HG03521 (cell line): ENCODE results near the gene MAP3K5.
"Not testable (repeated sequence)": the region's sequence is repeated elsewhere in the genome, so short reads cannot be mapped to it uniquely, and the experiment has no call there.

ENCODE experiments used
- ATAC-seq: cut with Tn5 transposase; IDR thresholded peaks from one replicate; pipeline ENCODE4 v1.9.1; 2021; ENCODE audit warnings: mild to moderate bottlenecking, moderate library complexity; ENCODE audit not compliant: unreplicated experiment

MAP3K5 gene

DNA sequence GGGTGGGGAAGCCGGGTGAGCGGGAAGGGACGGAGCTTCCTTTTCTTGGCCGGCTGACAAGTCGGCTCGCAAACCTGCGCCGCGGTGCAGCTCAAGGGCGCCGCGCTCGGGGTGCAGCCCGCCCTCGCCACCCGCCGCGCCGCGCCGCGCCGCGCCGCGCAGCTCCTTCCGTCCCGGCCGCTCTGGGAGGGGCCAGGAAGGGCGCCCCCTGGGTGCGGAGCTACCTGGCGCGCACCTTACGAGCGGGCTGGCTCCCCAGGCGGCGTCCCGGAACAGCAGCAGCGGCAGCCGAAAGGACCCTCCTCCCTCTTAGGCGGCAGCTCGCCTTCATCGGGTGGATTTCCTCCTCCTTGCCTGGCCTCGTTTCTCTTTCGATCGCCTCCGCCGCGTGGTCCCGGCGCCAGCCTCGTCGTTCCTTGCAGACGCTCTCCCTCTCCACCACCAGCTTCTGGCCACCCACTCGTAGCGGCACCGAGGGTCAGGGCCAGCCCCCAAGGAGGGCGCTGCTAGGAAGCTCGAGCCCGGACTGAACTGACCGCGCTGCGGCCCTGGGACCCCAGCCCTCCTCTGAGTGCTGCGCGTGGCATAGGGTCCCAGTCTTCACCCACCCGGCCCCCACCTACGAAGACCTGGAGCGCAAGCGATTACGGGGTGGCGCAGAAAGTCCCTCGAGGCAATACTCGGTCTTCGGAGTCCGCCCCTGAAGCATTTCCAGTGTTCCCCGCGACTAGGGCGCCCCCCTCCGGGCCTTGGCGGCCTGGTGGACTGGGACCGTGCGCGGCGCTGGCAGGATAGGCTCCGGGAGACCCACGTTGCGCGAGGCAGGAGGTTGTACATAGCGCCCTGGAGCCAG, at the start of gene MAP3K5:
Gene MAP3K5, minus strand, starts transcription at position 68 of the 853 bp plus-strand sequence. CDS start 320 bp downstream, outside the sequence.
- peak; percentile 65 for ATAC-seq

- no peak for ATAC-seq
Measured at GRCh38 chr6:136840276-136841001, 48.2 kb upstream of the MAP3K5 start.

DNA sequence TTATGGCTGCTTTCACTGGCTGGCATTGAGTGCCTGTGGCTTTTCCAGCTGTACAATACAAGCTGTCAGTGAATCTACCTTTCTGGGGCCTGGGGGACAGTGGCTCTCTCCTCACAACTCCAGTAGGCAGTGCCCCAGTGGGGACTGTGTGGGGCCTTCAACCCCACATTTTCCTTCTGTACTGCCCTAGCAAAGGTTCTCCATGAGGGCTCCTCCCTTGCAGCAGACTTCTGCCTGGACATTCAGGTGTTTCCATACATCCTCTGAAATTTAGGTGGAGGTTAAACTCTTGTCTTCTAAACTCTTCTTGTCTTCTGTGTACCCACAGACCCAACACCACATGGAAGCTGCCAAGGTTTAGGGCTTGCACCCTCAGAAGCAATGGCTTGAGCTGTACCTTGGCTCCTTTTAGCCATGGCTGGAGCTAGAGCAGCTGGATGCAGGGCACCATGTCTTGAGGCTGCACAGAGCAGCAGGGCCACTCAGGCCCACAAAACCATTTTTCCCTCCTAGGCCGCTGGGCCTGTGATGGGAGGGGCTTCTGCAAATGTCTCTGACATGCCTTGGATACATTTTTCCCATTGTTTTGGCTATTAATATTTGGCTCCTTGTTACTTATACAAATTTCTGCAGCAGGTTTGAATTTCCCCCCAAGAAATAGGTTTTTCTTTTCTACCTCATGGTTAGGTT, 39.7 kb upstream of the MAP3K5 start:
- no peak for ATAC-seq

DNA sequence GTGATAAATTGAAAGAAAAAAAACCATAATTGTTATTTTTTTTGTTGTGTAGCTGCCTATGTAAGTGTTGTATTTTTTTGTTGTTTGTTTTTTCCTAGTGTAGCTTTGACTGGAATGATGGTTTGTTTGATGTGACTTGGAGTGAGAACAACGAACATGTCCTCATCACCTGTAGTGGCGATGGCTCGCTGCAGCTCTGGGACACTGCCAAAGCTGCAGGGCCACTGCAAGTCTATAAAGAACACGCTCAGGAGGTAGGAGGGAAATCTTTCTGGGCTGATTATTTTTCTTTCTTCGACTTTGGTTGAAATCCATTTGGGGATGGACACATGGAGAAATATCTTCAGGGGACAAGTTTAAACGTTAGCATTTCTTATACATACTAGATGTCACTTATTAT, 33.9 kb upstream of the MAP3K5 start:
- no peak for ATAC-seq

DNA sequence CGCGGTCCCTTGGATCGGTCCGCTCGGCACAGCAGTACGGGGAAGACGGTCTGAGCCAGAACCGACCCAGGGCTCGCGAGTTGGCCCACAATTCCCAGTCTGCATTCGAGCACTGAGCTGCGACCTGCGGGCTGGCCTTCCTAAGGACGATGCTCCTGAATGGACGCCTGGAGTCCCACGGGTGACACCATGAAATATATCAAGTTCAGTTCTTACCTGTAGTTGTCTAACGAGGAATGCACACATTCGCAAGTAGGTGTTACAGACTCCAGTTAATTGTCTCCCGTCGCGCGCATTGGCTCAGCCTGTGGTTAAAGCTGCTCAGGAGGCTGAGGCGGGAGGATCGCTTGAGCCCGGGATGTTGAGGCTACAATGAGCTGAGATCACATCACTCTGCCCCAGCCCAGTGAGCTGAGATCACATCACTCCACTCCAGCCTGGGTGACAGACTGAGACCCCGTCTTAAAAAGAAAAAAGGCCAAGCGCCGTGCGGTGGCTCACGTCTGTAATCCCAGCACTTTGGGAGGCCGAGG, 30.9 kb upstream of the MAP3K5 start:
- no peak for ATAC-seq

GRCh38 chr6:136822376-136823127, 30.3 kb upstream of the MAP3K5 start, which contains the start of gene PEX7:
PEX7 (plus strand) TSS chr6:136822592; CDS start chr6:136822666, 74 bp downstream.
- ATAC-seq: peak; percentile 97

GRCh38 chr6:136822046-136822375, 29.7 kb upstream of the MAP3K5 start:
- ATAC-seq: peak; percentile 2

DNA sequence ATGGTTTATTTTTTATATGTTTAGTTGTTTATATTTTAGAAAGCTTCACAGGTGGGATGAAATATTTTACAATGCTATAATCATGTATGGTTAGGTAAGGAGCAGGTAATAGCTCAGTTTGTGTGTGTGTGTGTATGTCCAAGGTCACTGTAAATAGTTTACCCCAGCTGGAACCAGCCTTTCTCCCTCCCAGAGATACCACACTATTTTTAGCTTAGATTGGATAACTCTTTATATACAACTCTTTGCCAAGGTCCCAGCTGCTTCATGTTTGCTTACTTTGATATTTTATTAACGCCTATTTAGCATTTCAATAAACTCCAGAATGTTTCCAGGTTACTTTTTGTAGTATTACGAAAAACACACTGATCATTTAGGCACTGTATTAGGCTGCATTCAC, 28.3 kb upstream of the MAP3K5 start:
- ATAC-seq: no peak

DNA sequence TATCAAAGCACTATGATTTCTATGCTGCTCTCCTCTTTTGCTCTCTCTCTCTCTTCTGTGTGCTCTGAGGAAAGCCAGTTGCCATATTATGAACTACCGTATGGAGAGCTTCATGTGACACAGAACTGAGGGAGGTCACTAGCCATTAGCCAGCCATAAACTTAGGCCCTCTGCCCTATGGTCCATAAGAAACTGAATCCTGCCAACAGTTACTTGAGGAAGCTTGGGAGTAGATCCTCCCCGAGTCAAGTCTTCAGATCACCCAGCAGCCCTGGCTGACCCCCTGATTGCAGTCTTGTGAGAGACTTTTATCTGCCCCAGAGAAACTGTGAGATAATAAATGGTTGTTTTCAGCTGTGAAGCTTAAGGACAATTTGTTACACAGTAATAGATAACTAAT, 24.4 kb upstream of the MAP3K5 start:
- no peak for ATAC-seq

DNA sequence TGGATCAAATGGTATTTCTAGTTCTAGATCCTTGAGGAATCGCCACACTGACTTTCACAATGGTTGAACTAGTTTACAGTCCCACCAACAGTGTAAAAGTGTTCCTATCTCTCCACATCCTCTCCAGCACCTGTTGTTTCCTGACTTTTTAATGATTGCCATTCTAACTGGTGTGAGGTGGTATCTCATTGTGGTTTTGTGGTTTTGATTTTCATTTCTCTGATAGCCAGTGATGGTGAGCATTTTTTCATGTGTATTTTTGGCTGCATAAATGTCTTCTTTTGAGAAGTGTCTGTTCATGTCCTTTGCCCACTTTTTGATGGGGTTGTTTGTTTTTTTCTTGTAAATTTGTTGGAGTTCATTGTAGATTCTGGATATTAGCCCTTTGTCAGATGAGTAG, 23.3 kb upstream of the MAP3K5 start:
- not testable (repeated sequence) for ATAC-seq

DNA sequence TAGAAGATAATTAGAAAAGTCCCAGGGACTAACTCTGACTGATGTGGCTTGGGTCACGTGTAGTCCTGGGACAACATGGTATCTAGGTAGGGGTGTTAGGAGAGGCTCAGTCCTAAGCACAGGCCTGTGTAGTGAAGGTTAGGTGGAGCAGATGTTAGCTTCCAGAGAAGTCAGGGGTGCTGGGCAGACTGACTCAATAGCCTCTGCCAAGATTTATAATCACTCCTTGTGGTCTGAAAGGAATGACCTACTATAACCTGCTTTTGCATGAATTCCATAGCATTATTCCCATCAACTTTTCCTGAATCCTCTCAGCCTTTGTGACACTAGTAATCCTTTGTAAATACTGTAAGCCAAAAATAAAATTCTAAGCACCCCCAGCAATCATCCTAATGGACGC, 19.9 kb upstream of the MAP3K5 start:
- no peak for ATAC-seq

DNA sequence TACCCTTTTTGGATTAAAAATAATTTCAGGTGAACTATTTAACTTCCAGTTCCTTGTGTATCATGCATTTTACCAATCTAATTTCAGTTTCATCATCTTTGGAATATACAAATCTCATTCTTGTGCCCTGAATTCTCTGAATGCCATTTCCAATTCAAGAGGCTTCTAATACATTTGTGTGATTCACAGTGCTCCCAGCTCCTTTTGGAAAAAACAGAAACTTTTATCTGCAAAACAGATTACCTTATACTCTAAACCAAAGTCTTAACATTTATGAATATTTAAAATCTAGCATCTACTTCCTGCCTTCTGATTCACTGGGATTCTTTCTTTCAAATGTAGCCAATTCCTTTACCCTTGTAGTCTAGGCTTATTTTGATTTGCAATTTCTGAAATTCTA, 19.0 kb upstream of the MAP3K5 start:
- ATAC-seq: no peak

- no peak for ATAC-seq
Measured at GRCh38 chr6:136809091-136809860, 17.0 kb upstream of the MAP3K5 start.

DNA sequence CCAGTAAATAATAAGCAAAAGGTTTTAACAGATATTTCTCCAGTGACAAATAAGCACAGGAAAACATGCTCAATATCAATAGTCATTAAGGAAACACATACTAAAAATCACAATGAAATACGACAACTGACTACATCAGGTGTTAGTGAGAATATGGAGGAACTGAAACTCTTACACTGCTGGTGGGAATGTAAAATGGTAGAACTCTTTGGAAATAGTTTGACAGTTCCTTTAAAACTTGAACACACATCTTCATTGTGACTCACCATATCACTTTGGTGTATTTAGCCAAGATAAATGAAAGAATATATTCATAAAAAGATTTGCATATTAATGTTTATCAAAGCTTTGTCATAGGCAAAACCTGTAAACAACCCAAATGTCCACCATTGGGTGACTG, 11.3 kb upstream of the MAP3K5 start:
- ATAC-seq: no peak

- no peak for ATAC-seq
Measured at GRCh38 chr6:136801581-136801980, 9.3 kb upstream of the MAP3K5 start.

DNA sequence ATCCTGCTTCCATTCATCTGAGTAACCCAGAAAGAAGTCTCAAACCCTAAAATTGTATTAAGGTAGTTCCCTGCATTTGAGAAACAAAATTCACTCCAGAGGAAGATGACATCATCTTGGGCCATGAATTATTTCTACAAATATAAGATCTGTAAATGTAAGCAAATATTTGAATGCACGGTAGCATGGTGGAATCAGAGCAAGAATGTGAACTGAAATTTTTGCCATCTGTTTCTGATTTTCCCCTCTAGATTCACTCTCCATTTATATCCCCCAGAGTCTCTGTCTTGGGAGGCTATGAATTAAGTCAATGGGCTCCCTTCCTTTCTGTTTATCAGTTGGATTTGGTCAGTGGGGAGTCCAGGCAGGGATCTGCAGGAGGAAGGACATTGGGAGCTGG, 5.8 kb upstream of the MAP3K5 start:
- no peak for ATAC-seq

DNA sequence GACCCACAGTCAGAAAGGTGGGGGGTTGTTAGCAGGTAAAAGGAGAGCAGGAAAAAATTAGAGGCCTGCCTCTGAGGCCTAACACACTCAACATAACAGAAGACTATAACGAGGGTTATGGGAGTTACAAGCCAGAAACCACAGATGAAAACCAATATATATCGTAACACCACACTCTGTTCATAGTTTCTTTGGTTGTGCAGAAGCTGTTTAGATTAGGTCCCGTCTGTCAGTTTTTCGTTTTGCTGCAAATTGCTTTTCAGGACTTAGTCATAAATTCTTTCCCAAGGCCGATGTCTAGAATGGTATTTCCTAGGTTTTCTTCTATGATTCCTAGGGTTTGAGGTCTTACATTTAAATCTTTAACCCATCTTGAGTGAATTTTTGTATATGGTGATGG, 3.7 kb upstream of the MAP3K5 start:
- no peak for ATAC-seq

DNA sequence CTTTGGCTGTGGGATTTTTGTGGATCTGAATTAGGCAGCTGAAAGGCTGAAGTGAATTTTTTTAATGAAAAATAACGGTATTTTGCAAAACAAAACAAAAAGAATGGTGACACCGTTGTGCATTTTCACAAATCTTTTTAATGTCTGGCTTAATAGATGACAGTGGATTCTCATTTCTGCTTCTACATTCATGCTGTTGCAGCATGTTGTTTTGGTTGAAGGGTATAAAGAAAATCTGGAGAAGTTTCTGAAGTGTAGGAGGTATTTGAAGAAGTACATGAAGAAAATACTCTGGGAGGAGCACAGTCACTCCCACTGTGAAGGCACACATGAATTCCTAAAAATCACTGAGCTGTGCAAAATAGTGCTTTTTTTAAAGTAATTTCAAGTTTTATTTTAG, 3.1 kb upstream of the MAP3K5 start:
- ATAC-seq: no peak

DNA sequence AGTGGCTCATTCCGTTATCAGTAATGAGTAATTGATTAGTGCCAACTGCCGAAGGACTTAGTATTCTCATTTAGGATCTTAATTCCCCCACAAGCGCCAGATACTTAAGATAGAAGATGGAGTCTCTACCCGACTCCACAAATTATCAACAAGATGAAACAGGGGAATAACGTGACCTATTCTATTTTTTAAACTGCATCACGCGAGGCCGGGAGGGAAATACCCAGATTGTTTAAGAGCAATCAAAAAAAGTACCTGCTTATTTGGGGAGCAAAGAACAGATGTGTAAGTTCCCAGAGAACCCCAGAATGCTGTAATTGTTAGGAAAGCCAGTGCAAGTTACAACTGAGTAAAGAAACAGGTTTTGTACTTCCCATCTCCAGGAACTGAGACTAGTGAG, 1.1 kb upstream of the MAP3K5 start:
- no peak for ATAC-seq

GRCh38 chr6:136792095-136792409, 225 bp downstream of the MAP3K5 start:
- no peak for ATAC-seq
